ENCODE measurements around the gene NFATC1.

NFATC1 gene

DNA sequence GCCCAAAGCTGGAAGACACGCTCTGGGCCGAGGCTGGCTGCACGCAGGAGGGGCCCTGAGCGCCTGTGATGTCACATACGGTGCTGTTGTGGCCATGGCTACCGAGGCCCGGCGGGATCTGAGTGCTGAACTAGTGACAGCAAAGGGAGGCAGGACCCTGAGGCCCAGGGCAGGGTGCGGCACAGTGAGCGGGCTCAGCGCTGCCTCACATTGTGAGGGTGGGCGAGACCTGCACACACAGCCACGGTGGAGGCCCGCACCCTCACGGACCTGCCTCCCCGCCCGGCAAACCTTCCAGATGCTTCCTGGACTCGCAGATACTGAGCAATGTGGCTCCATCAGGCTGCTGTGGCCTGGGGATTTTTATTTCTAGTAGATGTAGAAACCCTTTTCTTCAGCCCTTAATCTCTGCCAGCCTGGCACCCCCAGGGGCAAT, 150.0 kb downstream of the NFATC1 start:
- H3K27me3 ChIP-seq (ENCODE audit: control insufficient read depth in 5 of 5, insufficient read depth in 4 of 5, low read length in 5 of 5), result peaks cover 3 to 30% (median 12%) of the 10 kb centered on the region in 5 donors
- no peak overlapping the region for H3K9ac ChIP-seq (ENCODE audit: low read length in 5 of 5)
- no peaks in the 10 kb centered on the region for H3K36me3 ChIP-seq (ENCODE audit: control insufficient read depth in 5 of 5, insufficient read depth in 5 of 5, low read length in 5 of 5)
- H3K9me3 ChIP-seq (ENCODE audit: control insufficient read depth in 5 of 5, low read length in 5 of 5), result no peaks in the 10 kb centered on the region
- H3K27ac ChIP-seq (ENCODE audit: low read depth, low read length), result no peak overlapping the region
- no peak overlapping the region for H3K4me3 ChIP-seq (ENCODE audit: low read depth in 1 of 5, low read length in 5 of 5)
- peaks cover 0 to 3% (median 0%) of the 10 kb centered on the region in 5 donors for H3K4me1 ChIP-seq (ENCODE audit: control insufficient read depth in 5 of 5, insufficient read depth in 5 of 5, low read length in 5 of 5)

DNA sequence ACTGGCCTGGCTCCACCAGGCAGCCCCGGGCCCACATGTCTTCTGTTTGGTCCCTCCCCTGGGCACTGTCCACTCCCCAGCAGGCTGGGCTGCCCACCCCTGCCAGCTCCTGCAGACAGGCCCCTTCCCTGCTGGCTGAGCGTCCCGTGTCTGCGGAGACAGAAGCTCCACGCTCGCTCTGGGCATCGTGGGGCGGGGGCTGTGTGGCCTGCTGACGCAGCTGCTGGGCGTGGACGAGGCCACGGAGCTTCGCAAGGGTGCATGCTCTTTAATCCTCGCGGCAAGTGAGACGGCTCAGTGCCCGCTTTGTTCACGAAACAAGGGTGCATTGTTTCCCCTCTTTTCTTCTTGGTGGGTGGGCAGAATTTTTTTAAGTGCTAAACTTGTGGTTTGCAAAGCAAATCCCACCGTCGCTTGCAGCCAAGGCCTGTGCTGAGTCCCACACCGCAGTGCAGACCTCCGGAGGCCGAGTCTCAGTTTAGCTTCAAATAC, 151.1 kb downstream of the NFATC1 start:
- Histone ChIP-seq H3K4me1 (ENCODE audit: control insufficient read depth in 5 of 5, insufficient read depth in 5 of 5, low read length in 5 of 5) (peaks cover 0 to 3% (median 0%) of the 10 kb centered on the region in 5 donors), H3K27me3 (ENCODE audit: control insufficient read depth in 5 of 5, insufficient read depth in 4 of 5, low read length in 5 of 5) (peaks cover 3 to 30% (median 9%) of the 10 kb centered on the region in 5 donors), H3K9ac (ENCODE audit: low read length in 5 of 5) (no peak overlapping the region), H3K9me3 (ENCODE audit: control insufficient read depth in 5 of 5, low read length in 5 of 5) (no peaks in the 10 kb centered on the region), H3K4me3 (ENCODE audit: low read depth in 1 of 5, low read length in 5 of 5) (no peak overlapping the region), H3K36me3 (ENCODE audit: control insufficient read depth in 5 of 5, insufficient read depth in 5 of 5, low read length in 5 of 5) (no peaks in the 10 kb centered on the region), H3K27ac (ENCODE audit: low read depth, low read length) (no peak overlapping the region)

DNA sequence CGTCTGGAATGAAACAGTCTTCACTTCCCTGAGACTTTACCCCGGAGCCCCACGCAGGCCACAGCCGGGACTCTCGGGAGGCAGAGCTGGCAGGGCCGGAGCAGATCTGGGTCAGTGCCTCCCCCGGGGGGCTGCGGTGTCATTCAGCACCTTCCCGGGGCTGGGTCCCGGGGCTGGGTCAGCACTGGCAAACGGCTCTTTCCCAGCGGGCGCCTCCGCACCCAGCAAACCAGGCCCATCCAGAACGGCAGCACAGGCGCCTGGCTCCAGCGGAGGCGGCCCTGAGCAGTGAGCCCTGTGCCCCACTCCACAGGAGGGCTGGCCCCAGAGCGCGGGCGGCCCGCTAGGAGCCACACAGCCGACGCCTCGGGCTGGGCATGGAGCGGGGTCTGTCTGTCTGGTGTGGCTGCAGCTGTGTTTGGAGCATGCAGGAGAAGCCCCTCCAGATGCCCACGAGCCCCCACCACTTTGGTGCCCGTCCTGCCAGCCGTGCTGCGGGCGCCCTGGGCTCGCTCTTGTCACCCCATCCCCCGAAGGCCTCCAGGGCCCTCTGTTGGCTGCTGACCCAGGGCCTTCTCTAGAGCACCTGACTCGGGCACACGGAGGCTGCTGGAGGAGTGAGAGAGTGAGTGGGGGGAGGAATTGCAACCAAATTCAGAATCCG, 151.8 kb downstream of the NFATC1 start:
- H3K9me3 ChIP-seq (ENCODE audit: control insufficient read depth in 5 of 5, low read length in 5 of 5), result no peaks in the 10 kb centered on the region
- H3K27me3 ChIP-seq (ENCODE audit: control insufficient read depth in 5 of 5, insufficient read depth in 4 of 5, low read length in 5 of 5), result peaks cover 3 to 30% (median 12%) of the 10 kb centered on the region in 5 donors
- no peak overlapping the region for H3K4me3 ChIP-seq (ENCODE audit: low read depth in 1 of 5, low read length in 5 of 5)
- H3K9ac ChIP-seq (ENCODE audit: low read length in 5 of 5), result no peak overlapping the region
- H3K36me3 ChIP-seq (ENCODE audit: control insufficient read depth in 5 of 5, insufficient read depth in 5 of 5, low read length in 5 of 5), result no peaks in the 10 kb centered on the region
- H3K27ac ChIP-seq (ENCODE audit: low read depth, low read length), result no peak overlapping the region
- H3K4me1 ChIP-seq (ENCODE audit: control insufficient read depth in 5 of 5, insufficient read depth in 5 of 5, low read length in 5 of 5), result peaks cover 0 to 3% (median 0%) of the 10 kb centered on the region in 5 donors

DNA sequence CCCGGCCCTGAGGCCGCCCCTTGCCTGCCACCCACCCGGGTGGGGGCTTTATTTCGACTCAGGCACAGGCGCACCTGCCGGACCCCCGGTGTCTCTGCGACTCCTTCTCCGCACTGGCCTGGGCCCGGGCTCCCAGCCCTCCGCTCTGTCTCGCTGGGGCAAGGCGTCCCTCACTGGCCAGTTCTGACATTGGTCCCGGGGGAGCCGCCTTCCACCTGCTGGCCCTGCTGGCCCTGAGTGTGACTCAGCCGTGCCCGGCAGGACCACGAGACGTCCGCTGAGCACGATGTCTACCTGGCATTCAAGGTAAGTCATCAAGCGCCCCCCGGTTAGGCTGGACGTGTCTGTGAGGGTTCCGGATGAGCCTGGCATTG, 152.3 kb downstream of the NFATC1 start:
- H3K36me3 ChIP-seq (ENCODE audit: control insufficient read depth in 5 of 5, insufficient read depth in 5 of 5, low read length in 5 of 5), result no peaks in the 10 kb centered on the region
- H3K4me3 ChIP-seq (ENCODE audit: low read depth in 1 of 5, low read length in 5 of 5), result no peak overlapping the region
- H3K9ac ChIP-seq (ENCODE audit: low read length in 5 of 5), result no peak overlapping the region
- peaks cover 6 to 30% (median 12%) of the 10 kb centered on the region in 5 donors for H3K27me3 ChIP-seq (ENCODE audit: control insufficient read depth in 5 of 5, insufficient read depth in 4 of 5, low read length in 5 of 5)
- H3K27ac ChIP-seq (ENCODE audit: low read depth, low read length), result no peak overlapping the region
- H3K9me3 ChIP-seq (ENCODE audit: control insufficient read depth in 5 of 5, low read length in 5 of 5), result no peaks in the 10 kb centered on the region
- peaks cover 0 to 3% (median 0%) of the 10 kb centered on the region in 5 donors for H3K4me1 ChIP-seq (ENCODE audit: control insufficient read depth in 5 of 5, insufficient read depth in 5 of 5, low read length in 5 of 5)

DNA sequence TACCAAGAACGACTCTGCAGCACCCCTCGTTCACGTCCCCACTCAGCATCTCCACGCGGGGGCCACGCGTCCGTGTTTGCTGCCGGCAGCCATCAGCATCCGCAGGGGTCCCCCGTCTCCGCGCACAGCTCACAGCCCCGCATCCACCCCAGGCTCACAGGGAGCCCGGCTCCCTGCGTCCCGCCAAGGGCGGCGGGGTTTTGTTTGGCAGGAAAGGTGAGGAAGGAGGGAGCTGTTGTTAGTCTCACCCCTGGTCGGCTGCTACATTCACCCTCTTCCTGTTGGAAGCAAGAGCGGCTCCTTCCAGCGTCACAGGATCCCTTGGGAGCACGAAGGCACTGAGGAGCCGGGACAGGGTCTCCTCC, 152.9 kb downstream of the NFATC1 start:
- Histone ChIP-seq H3K36me3 (ENCODE audit: control insufficient read depth in 5 of 5, insufficient read depth in 5 of 5, low read length in 5 of 5) (no peaks in the 10 kb centered on the region), H3K4me1 (ENCODE audit: control insufficient read depth in 5 of 5, insufficient read depth in 5 of 5, low read length in 5 of 5) (peaks cover 0 to 3% (median 0%) of the 10 kb centered on the region in 5 donors), H3K9me3 (ENCODE audit: control insufficient read depth in 5 of 5, low read length in 5 of 5) (no peaks in the 10 kb centered on the region), H3K4me3 (ENCODE audit: low read depth in 1 of 5, low read length in 5 of 5) (no peak overlapping the region), H3K9ac (ENCODE audit: low read length in 5 of 5) (no peak overlapping the region), H3K27ac (ENCODE audit: low read depth, low read length) (no peak overlapping the region), H3K27me3 (ENCODE audit: control insufficient read depth in 5 of 5, insufficient read depth in 4 of 5, low read length in 5 of 5) (peaks cover 6 to 28% (median 12%) of the 10 kb centered on the region in 5 donors)

DNA sequence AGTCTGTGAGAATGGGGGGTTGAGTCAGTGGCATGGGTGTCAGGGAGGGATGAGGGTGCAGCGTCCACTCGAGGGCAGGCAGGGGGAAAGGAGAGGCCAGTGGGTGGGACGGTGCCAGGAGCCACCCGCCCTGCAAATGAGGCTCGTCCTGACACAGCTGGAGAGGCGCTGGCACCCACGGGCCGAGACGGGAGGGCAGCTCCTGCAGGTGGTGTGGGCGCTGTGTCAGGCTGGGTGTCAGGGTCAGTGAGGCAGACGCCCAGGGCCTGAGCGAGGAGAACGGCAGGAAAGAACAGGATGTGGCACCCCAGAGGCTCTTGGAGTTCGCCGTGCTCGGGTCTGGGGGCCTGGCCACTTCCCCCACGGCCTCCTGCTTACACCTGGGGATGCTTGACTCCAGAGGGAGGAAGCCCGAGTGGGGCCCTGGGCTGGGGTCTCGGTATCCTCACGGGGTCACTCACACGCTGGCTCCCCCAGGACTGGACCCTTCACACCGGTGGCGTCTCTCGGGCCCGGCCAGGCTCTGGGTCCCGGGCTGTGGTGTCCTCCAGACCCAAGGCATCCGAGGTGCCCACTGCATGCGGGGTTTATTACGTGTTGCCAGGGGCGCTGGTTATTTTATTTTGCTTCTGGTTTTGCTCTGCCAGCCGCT, 153.4 kb downstream of the NFATC1 start:
- Histone ChIP-seq H3K9ac (ENCODE audit: low read length in 5 of 5) (no peak overlapping the region), H3K27ac (ENCODE audit: low read depth, low read length) (no peak overlapping the region), H3K4me3 (ENCODE audit: low read depth in 1 of 5, low read length in 5 of 5) (no peak overlapping the region), H3K36me3 (ENCODE audit: control insufficient read depth in 5 of 5, insufficient read depth in 5 of 5, low read length in 5 of 5) (no peaks in the 10 kb centered on the region), H3K9me3 (ENCODE audit: control insufficient read depth in 5 of 5, low read length in 5 of 5) (no peaks in the 10 kb centered on the region), H3K27me3 (ENCODE audit: control insufficient read depth in 5 of 5, insufficient read depth in 4 of 5, low read length in 5 of 5) (peaks cover 6 to 25% (median 12%) of the 10 kb centered on the region in 5 donors), H3K4me1 (ENCODE audit: control insufficient read depth in 5 of 5, insufficient read depth in 5 of 5, low read length in 5 of 5) (peaks cover 0 to 3% (median 0%) of the 10 kb centered on the region in 5 donors)

DNA sequence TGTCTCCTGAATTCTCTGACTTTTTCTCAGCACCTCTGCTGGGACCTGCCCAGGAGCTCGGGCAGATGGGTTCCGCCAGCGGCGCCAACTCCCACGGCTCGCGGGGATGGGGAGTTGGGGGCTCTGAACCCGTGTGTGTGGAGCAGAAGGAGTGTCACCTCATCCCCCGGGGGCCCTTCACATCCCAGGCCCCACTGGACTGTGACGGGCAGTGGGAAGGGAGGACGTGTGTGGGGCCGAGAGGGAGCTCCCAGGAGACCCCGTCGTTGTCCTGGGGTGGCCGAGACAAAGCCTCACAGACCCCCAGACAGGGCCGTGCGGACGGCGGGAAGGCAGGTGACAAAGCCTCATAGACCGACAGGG, 153.9 kb downstream of the NFATC1 start:
- H3K4me1 ChIP-seq (ENCODE audit: control insufficient read depth in 5 of 5, insufficient read depth in 5 of 5, low read length in 5 of 5), result peaks cover 0 to 3% (median 0%) of the 10 kb centered on the region in 5 donors
- H3K27me3 ChIP-seq (ENCODE audit: control insufficient read depth in 5 of 5, insufficient read depth in 4 of 5, low read length in 5 of 5), result peaks cover 6 to 22% (median 12%) of the 10 kb centered on the region in 5 donors
- no peak overlapping the region for H3K9ac ChIP-seq (ENCODE audit: low read length in 5 of 5)
- H3K27ac ChIP-seq (ENCODE audit: low read depth, low read length), result no peak overlapping the region
- H3K4me3 ChIP-seq (ENCODE audit: low read depth in 1 of 5, low read length in 5 of 5), result no peak overlapping the region
- H3K9me3 ChIP-seq (ENCODE audit: control insufficient read depth in 5 of 5, low read length in 5 of 5), result no peaks in the 10 kb centered on the region
- no peaks in the 10 kb centered on the region for H3K36me3 ChIP-seq (ENCODE audit: control insufficient read depth in 5 of 5, insufficient read depth in 5 of 5, low read length in 5 of 5)

DNA sequence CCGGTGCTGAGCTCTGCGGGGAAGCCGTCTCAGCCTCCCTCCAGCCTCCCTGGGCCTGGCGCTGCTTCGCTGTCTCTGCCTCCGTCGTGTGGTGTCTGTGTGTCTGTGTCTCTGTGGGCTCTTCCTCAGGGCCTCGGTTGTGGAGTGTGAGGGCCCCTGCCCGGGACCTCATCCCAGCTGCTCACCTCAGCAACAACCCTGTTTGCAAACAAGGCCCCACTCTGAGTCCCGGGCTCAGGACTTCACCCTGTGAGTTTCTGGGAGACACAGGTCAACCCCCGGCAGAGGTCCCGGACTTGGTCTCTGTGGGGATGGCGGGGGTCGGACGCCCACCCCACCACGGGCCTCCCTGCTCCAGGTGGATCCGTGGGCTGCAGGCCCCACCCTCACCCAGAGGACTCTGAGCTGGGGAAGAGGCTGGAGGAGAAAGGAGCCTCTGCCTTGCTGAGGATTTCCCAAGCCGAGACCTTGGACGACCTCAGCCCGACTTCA, 156.5 kb downstream of the NFATC1 start:
- no peak overlapping the region for H3K4me3 ChIP-seq (ENCODE audit: low read depth in 1 of 5, low read length in 5 of 5)
- H3K27me3 ChIP-seq (ENCODE audit: control insufficient read depth in 5 of 5, insufficient read depth in 4 of 5, low read length in 5 of 5), result peaks cover 3 to 13% (median 7%) of the 10 kb centered on the region in 5 donors
- no peaks in the 10 kb centered on the region for H3K9me3 ChIP-seq (ENCODE audit: control insufficient read depth in 5 of 5, low read length in 5 of 5)
- peaks cover 0 to 7% (median 3%) of the 10 kb centered on the region in 5 donors for H3K4me1 ChIP-seq (ENCODE audit: control insufficient read depth in 5 of 5, insufficient read depth in 5 of 5, low read length in 5 of 5)
- no peak overlapping the region for H3K9ac ChIP-seq (ENCODE audit: low read length in 5 of 5)
- no peak overlapping the region for H3K27ac ChIP-seq (ENCODE audit: low read depth, low read length)
- no peaks in the 10 kb centered on the region for H3K36me3 ChIP-seq (ENCODE audit: control insufficient read depth in 5 of 5, insufficient read depth in 5 of 5, low read length in 5 of 5)

DNA sequence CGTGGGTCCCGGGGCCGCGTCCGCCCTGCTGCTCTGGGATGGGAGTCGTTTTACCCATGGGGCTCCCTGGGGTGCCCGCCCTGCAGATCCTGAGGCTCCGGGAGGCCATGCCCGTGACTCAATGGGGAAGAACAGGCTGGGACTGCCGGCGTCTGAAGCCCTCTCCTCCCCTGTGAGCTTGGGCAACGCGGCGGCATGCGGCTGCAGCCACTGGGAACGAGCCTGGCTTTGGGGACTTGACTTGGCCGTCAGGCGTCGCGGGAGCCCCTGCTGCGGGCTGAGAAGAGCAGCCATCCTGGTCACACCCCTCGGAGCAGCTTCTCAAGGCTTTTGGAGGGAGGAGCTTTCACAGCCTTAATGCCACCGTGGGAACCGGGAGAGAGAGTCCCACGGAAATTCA, 157.0 kb downstream of the NFATC1 start:
- no peak overlapping the region for H3K9ac ChIP-seq (ENCODE audit: low read length in 5 of 5)
- H3K36me3 ChIP-seq (ENCODE audit: control insufficient read depth in 5 of 5, insufficient read depth in 5 of 5, low read length in 5 of 5), result no peaks in the 10 kb centered on the region
- no peaks in the 10 kb centered on the region for H3K9me3 ChIP-seq (ENCODE audit: control insufficient read depth in 5 of 5, low read length in 5 of 5)
- no peak overlapping the region for H3K27ac ChIP-seq (ENCODE audit: low read depth, low read length)
- peaks cover 3 to 10% (median 7%) of the 10 kb centered on the region in 5 donors for H3K27me3 ChIP-seq (ENCODE audit: control insufficient read depth in 5 of 5, insufficient read depth in 4 of 5, low read length in 5 of 5)
- H3K4me1 ChIP-seq (ENCODE audit: control insufficient read depth in 5 of 5, insufficient read depth in 5 of 5, low read length in 5 of 5), result peaks cover 0 to 10% (median 3%) of the 10 kb centered on the region in 5 donors
- H3K4me3 ChIP-seq (ENCODE audit: low read depth in 1 of 5, low read length in 5 of 5), result no peak overlapping the region

DNA sequence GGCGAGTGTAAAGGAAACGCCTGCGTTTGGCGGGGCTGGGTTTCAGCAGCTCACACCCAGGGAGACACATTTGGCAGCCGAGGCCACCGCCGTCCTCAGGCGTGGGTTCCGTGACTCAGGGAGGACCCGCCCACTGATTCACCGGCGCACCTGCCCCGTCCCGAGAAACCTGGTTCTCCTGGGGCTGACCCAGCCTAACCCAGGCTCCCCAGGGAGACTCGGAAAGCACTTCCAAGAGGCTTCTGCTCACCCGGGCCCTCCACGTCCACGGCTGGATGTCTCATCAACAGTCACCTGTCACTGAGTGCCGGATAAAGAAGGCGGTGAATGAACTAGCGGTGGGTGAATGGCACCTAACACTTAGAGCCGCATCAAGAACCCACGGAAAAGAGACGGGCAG, 157.4 kb downstream of the NFATC1 start:
- no peak overlapping the region for H3K9ac ChIP-seq (ENCODE audit: low read length in 5 of 5)
- no peak overlapping the region for H3K27ac ChIP-seq (ENCODE audit: low read depth, low read length)
- peaks cover 3 to 9% (median 6%) of the 10 kb centered on the region in 5 donors for H3K27me3 ChIP-seq (ENCODE audit: control insufficient read depth in 5 of 5, insufficient read depth in 4 of 5, low read length in 5 of 5)
- no peaks in the 10 kb centered on the region for H3K9me3 ChIP-seq (ENCODE audit: control insufficient read depth in 5 of 5, low read length in 5 of 5)
- H3K4me3 ChIP-seq (ENCODE audit: low read depth in 1 of 5, low read length in 5 of 5), result no peak overlapping the region
- peaks cover 0 to 8% (median 0%) of the 10 kb centered on the region in 5 donors for H3K4me1 ChIP-seq (ENCODE audit: control insufficient read depth in 5 of 5, insufficient read depth in 5 of 5, low read length in 5 of 5)
- H3K36me3 ChIP-seq (ENCODE audit: control insufficient read depth in 5 of 5, insufficient read depth in 5 of 5, low read length in 5 of 5), result no peaks in the 10 kb centered on the region

Measured in subcutaneous abdominal adipose tissue (tissue), 5 donors.